Nephron progenitor cell (in vitro differentiated cells): ENCODE data around the gene MAP3K3.

ENCODE experiments used
- DNase-seq: peaks from one replicate; pipeline ENCODE4 v3.0.0; 2021
- H3K27ac Mint-ChIP-seq: 2 replicates; pipeline ENCODE4 v1.8.0; 2021; ENCODE audit warnings: mild to moderate bottlenecking, moderate library complexity, mixed read lengths
- H3K27me3 Mint-ChIP-seq: 2 replicates; pipeline ENCODE4 v1.8.0; 2021; ENCODE audit warnings: mild to moderate bottlenecking, low read depth, mixed read lengths; ENCODE audit not compliant: poor library complexity
- H3K36me3 Mint-ChIP-seq: 2 replicates; pipeline ENCODE4 v1.8.0; 2021; ENCODE audit warnings: low read depth, mixed read lengths
- H3K4me1 Mint-ChIP-seq: 2 replicates; pipeline ENCODE4 v1.8.0; 2021; ENCODE audit warnings: mixed read lengths
- H3K4me3 Mint-ChIP-seq: 2 replicates; pipeline ENCODE4 v1.8.0; 2021; ENCODE audit warnings: mild to moderate bottlenecking, moderate library complexity, mixed read lengths
- H3K9me3 Mint-ChIP-seq: 2 replicates; pipeline ENCODE4 v1.8.0; 2021; ENCODE audit warnings: mild to moderate bottlenecking, moderate library complexity, mixed read lengths
- CTCF ChIP-seq: fragments of 200-600 bp; sonication (generic); IDR thresholded peaks from 2 replicates; pipeline ENCODE4 v1.5.0; 2021; ENCODE audit warnings: antibody characterized with exemption

Gene MAP3K3

GRCh38 chr17:63587770-63588169, 34.4 kb upstream of the MAP3K3 start:
- DNase-seq = no peak
- Mint-ChIP-seq H3K27ac (no peak overlapping the region), H3K36me3 (peaks cover 70% of the 10 kb centered on the region), H3K9me3 (no peaks in the 10 kb centered on the region), H3K4me1 (peaks cover 5% of the 10 kb centered on the region), H3K27me3 (no peaks in the 10 kb centered on the region), H3K4me3 (no peak overlapping the region)
- TF ChIP-seq CTCF = no peak

GRCh38 chr17:63588797-63589196, 33.4 kb upstream of the MAP3K3 start:
- no peaks in the 10 kb centered on the region for H3K27me3 Mint-ChIP-seq
- H3K9me3 Mint-ChIP-seq = no peaks in the 10 kb centered on the region
- DNase-seq = no peak
- peaks cover 60% of the 10 kb centered on the region for H3K36me3 Mint-ChIP-seq
- no peak overlapping the region for H3K4me3 Mint-ChIP-seq
- H3K4me1 Mint-ChIP-seq = no peaks in the 10 kb centered on the region
- TF ChIP-seq CTCF = no peak
- H3K27ac Mint-ChIP-seq = no peak overlapping the region

- Mint-ChIP-seq H3K4me1 (no peaks in the 10 kb centered on the region), H3K9me3 (no peaks in the 10 kb centered on the region), H3K4me3 (no peak overlapping the region), H3K27ac (no peak overlapping the region), H3K36me3 (peaks cover 57% of the 10 kb centered on the region), H3K27me3 (no peaks in the 10 kb centered on the region)
- DNase-seq = no peak
- TF ChIP-seq CTCF = no peak
Measured at GRCh38 chr17:63589646-63590045, 32.6 kb upstream of the MAP3K3 start.

- no peak for TF ChIP-seq CTCF
- H3K4me3 Mint-ChIP-seq = no peak overlapping the region
- no peaks in the 10 kb centered on the region for H3K4me1 Mint-ChIP-seq
- peak overlapping the region; percentile 14 for H3K27ac Mint-ChIP-seq
- H3K9me3 Mint-ChIP-seq = no peaks in the 10 kb centered on the region
- no peaks in the 10 kb centered on the region for H3K27me3 Mint-ChIP-seq
- H3K36me3 Mint-ChIP-seq = peaks cover 38% of the 10 kb centered on the region
- no peak for DNase-seq
Measured at GRCh38 chr17:63592797-63593196, 29.4 kb upstream of the MAP3K3 start.

- Mint-ChIP-seq H3K4me3 (no peak overlapping the region), H3K27ac (no peak overlapping the region), H3K9me3 (no peaks in the 10 kb centered on the region), H3K27me3 (no peaks in the 10 kb centered on the region), H3K36me3 (peaks cover 17% of the 10 kb centered on the region), H3K4me1 (peaks cover 2% of the 10 kb centered on the region)
- TF ChIP-seq CTCF = no peak
- DNase-seq = no peak
Measured at GRCh38 chr17:63595132-63595531, 27.1 kb upstream of the MAP3K3 start.

GRCh38 chr17:63596856-63597586, 25.2 kb upstream of the MAP3K3 start:
- Mint-ChIP-seq H3K27me3 (no peaks in the 10 kb centered on the region), H3K27ac (peak overlapping the region; percentile 69), H3K4me3 (no peak overlapping the region), H3K4me1 (peaks cover 17% of the 10 kb centered on the region), H3K9me3 (no peaks in the 10 kb centered on the region), H3K36me3 (no peaks in the 10 kb centered on the region)
- TF ChIP-seq CTCF = no peak
- no peak for DNase-seq
